Loucy (cell line): ENCODE results near the gene PDE4C.

Experiments
- H2AFZ ChIP-seq: fragments of 200-600 bp; sonication (generic); 2 replicates; pipeline ENCODE4 v1.6.0; 2016; ENCODE audit warnings: antibody characterized with exemption, mild to moderate bottlenecking, low read length, moderate library complexity
- H3F3A ChIP-seq: fragments of 200-600 bp; 2 replicates; pipeline ENCODE4 v1.6.0; 2016; ENCODE audit warnings: antibody characterized with exemption, low read depth, mild to moderate bottlenecking
- H3K27me3 ChIP-seq: fragments of 200-600 bp; sonication (generic); 2 replicates; pipeline ENCODE4 v1.6.1; 2014; ENCODE audit warnings: low read length, mild to moderate bottlenecking; ENCODE audit not compliant: insufficient read depth, poor library complexity, severe bottlenecking
- H3K36me3 ChIP-seq: fragments of 200-600 bp; sonication (generic); 2 replicates; pipeline ENCODE4 v1.6.1; 2016; ENCODE audit warnings: low read length; ENCODE audit not compliant: insufficient read depth
- H3K4me1 ChIP-seq: fragments of 200-600 bp; sonication (generic); 2 replicates; pipeline ENCODE4 v1.5.1; 2014; ENCODE audit warnings: low read length, mild to moderate bottlenecking; ENCODE audit not compliant: insufficient read depth, poor library complexity, severe bottlenecking
- H3K4me2 ChIP-seq: fragments of 200-600 bp; sonication (generic); 2 replicates; pipeline ENCODE4 v1.6.0; 2014; ENCODE audit warnings: antibody characterized with exemption, low read length, low read depth, mild to moderate bottlenecking; ENCODE audit not compliant: poor library complexity, severe bottlenecking
- H3K4me3 ChIP-seq: fragments of 200-600 bp; sonication (generic); 2 replicates; pipeline ENCODE4 v1.5.1; 2014; ENCODE audit warnings: low read length, mild to moderate bottlenecking, mixed read lengths; ENCODE audit not compliant: poor library complexity, severe bottlenecking
- H3K79me2 ChIP-seq: fragments of 200-600 bp; sonication (generic); 2 replicates; pipeline ENCODE4 v1.6.1; 2014; ENCODE audit warnings: low read length; ENCODE audit not compliant: insufficient read depth
- H3K9ac ChIP-seq: fragments of 200-600 bp; sonication (generic); 2 replicates; pipeline ENCODE4 v1.6.0; 2014; ENCODE audit warnings: mild to moderate bottlenecking, low read depth, low read length, moderate library complexity; ENCODE audit not compliant: poor library complexity, severe bottlenecking
- H3K9me2 ChIP-seq: fragments of 200-600 bp; sonication (generic); replicated peaks from 2 replicates; pipeline ENCODE4 v1.6.1; 2016; ENCODE audit warnings: low read depth, low read length, mixed read lengths
- H3K9me3 ChIP-seq: fragments of 200-600 bp; sonication (generic); 2 replicates; pipeline ENCODE4 v1.6.1; 2014; ENCODE audit warnings: mild to moderate bottlenecking, antibody characterized with exemption, low read length, low read depth; ENCODE audit not compliant: insufficient read depth
- H4K20me1 ChIP-seq: fragments of 200-600 bp; sonication (generic); 2 replicates; pipeline ENCODE4 v1.6.0; 2014; ENCODE audit warnings: antibody characterized with exemption, low read length, mild to moderate bottlenecking; ENCODE audit not compliant: insufficient read depth, poor library complexity, severe bottlenecking
- CTCF ChIP-seq: fragments of 200-600 bp; sonication (generic); conservative IDR thresholded peaks from 2 replicates; pipeline ENCODE4 v1.5.1; 2014; ENCODE audit warnings: mild to moderate bottlenecking, antibody characterized with exemption, low read length
- EZH2phosphoT487 ChIP-seq: fragments of 200-600 bp; IDR thresholded peaks from 2 replicates; pipeline ENCODE4 v1.6.1; 2018; ENCODE audit warnings: antibody characterized with exemption, mild to moderate bottlenecking, moderate library complexity, borderline replicate concordance

PDE4C gene

GRCh38 chr19:18225702-18226468 lies at the start of gene PDE4C:
Gene PDE4C (minus strand): TSS chr19:18226438. CDS start chr19:18226415, 23 bp downstream.
- H3K9ac ChIP-seq = no peak within 1 kb of the TSS

GRCh38 chr19:18274781-18275356 lies 48.6 kb upstream of the PDE4C start:
- no peaks in the 10 kb centered on the region for H3K36me3 ChIP-seq
- peaks cover 1% of the 10 kb centered on the region for H3K27me3 ChIP-seq
- no peak overlapping the region for H3K4me2 ChIP-seq
- no peak overlapping the region for H3K9ac ChIP-seq
- no peak overlapping the region for H2AFZ ChIP-seq
- no peaks in the 10 kb centered on the region for H3K9me3 ChIP-seq
- peaks cover 15% of the 10 kb centered on the region for H3K4me1 ChIP-seq
- H3K9me2 ChIP-seq = no peaks in the 10 kb centered on the region
- TF ChIP-seq CTCF (no peak), EZH2phosphoT487 (no peak)
- peaks cover 28% of the 10 kb centered on the region for H4K20me1 ChIP-seq
- no peak overlapping the region for H3K4me3 ChIP-seq
- peaks cover 50% of the 10 kb centered on the region for H3K79me2 ChIP-seq
- peaks cover 6% of the 10 kb centered on the region; the same call in 1 of the 2 replicates for H3F3A ChIP-seq

More at GRCh38 chr19:18225702-18226468, at the start of gene PDE4C:
- no peaks in the 10 kb centered on the region for H3K9me3 ChIP-seq
- H3K27me3 ChIP-seq = no peaks in the 10 kb centered on the region
- no peak within 1 kb of the TSS for H3K4me2 ChIP-seq
- H3F3A ChIP-seq = no peaks in the 10 kb centered on the region
- H3K79me2 ChIP-seq = no peaks in the 10 kb centered on the region
- no peak within 1 kb of the TSS for H2AFZ ChIP-seq
- H4K20me1 ChIP-seq = no peaks in the 10 kb centered on the region
- no peaks in the 10 kb centered on the region for H3K9me2 ChIP-seq
- H3K36me3 ChIP-seq = no peaks in the 10 kb centered on the region
- TF ChIP-seq CTCF = no peak
- TF ChIP-seq EZH2phosphoT487 = no peak
- H3K4me1 ChIP-seq = no peaks in the 10 kb centered on the region
- no peak within 1 kb of the TSS for H3K4me3 ChIP-seq

DNA sequence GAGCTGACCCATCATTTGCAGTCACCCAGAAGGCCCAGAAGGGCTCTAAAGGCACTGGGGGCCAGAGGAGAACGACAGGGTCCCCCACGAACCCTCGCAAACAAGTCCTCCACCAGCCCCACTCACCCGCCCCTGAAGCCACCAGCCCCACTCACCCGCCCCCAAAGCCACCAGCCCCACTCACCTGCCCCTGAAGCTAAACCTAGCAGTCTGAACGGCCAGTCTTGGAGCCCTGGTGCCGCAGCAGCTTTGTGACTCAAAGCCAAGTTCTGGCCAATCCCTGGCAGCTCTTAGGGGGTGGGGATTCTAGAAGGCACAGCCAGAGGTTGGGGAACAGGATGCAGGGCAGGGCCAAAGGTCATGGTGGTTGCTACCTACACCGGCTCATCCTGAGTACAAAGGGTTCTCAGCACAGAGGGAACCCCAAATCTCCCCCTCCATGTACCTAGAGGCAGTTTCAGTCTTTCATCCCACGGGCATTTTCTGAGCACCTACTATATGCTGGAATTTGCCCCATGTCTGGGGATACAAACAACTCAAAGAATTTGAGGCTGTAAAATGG lies 48.1 kb upstream of the PDE4C start, which contains the start of gene IQCN:
IQCN (minus strand) TSS at position 234 of the 562 bp plus-strand sequence. CDS start 4,974 bp downstream, outside the sequence.
- Histone ChIP-seq H3K4me3 (no peak within 1 kb of the TSS), H3K9ac (no peak within 1 kb of the TSS), H3K9me2 (no peaks in the 10 kb centered on the region), H3K4me2 (no peak within 1 kb of the TSS), H3K9me3 (no peaks in the 10 kb centered on the region), H2AFZ (no peak within 1 kb of the TSS), H3K36me3 (no peaks in the 10 kb centered on the region), H3K4me1 (peaks cover 15% of the 10 kb centered on the region), H4K20me1 (peaks cover 28% of the 10 kb centered on the region), H3F3A (0 out of 2 replicates have a peak, but pooled peaks cover 3% of the 10 kb centered on the region), H3K27me3 (no peaks in the 10 kb centered on the region), H3K79me2 (peaks cover 48% of the 10 kb centered on the region)
- no peak for TF ChIP-seq CTCF
- TF ChIP-seq EZH2phosphoT487 = no peak
